Bronchial epithelial cell (primary cell): ENCODE data around the gene TSBP1. TPM values are rescaled to one million over a fixed set of nuclear protein-coding genes. Genes with fewer than 3 reads are reported as not detected.

Experiments
- DNase-seq: peaks from one replicate; pipeline ENCODE4 v3.0.0-alpha.2; 2010; ENCODE audit warnings: low read depth
- FAIRE-seq: peaks from 2 replicates; lab custom pipeline; 2011; peaks lifted over from hg19 to GRCh38; lab: Jason Lieb, UNC
- H3K27me3 ChIP-seq: 2 replicates; pipeline ENCODE4 v1.5.1; 2011; ENCODE audit warnings: low read length; ENCODE audit not compliant: control insufficient read depth, insufficient read depth
- H3K36me3 ChIP-seq: 2 replicates; pipeline ENCODE4 v1.5.1; 2011; ENCODE audit warnings: low read length; ENCODE audit not compliant: control insufficient read depth, insufficient read depth
- H3K4me3 ChIP-seq: 2 replicates; pipeline ENCODE4 v1.5.1; 2011; ENCODE audit warnings: mild to moderate bottlenecking, low read depth, low read length, control low read depth
- CTCF ChIP-seq: IDR thresholded peaks from 2 replicates; pipeline ENCODE4 v1.5.1; 2011; ENCODE audit warnings: mild to moderate bottlenecking, moderate library complexity, low read length, control low read depth, inconsistent platforms; ENCODE audit not compliant: insufficient read depth, severe bottlenecking
- total RNA-seq: library from RNA; depleted of rRNA; stranded (reverse); fragments of >200 nt; gene quantifications from 2 replicates; pipeline ENCODE4 v1.2.1, GENCODE V29; 2014

The TSBP1 gene
- not detected in 2 replicates for total RNA-seq

- FAIRE-seq (no peak), DNase-seq (no peak)
- no peak within 1 kb of the TSS for H3K4me3 ChIP-seq
- TF ChIP-seq CTCF, result no peak
- H3K27me3 ChIP-seq, result peaks cover 2% of the 10 kb centered on the region
- no peaks in the 10 kb centered on the region for H3K36me3 ChIP-seq
Measured at GRCh38 chr6:32371803-32372202, at the start of gene TSBP1. Gene TSBP1 (minus strand): TSS chr6:32371903. CDS start chr6:32371706, 197 bp downstream.

- peaks cover 9% of the 10 kb centered on the region for H3K27me3 ChIP-seq
- DNase-seq, result no peak
- no peak for FAIRE-seq
- no peak for TF ChIP-seq CTCF
- H3K4me3 ChIP-seq, result no peak overlapping the region
- no peaks in the 10 kb centered on the region for H3K36me3 ChIP-seq
Measured at GRCh38 chr6:32416036-32416435, 44.3 kb upstream of the TSBP1 start.

GRCh38 chr6:32415521-32416019, 43.9 kb upstream of the TSBP1 start:
- no peak overlapping the region for H3K4me3 ChIP-seq
- H3K36me3 ChIP-seq, result no peaks in the 10 kb centered on the region
- TF ChIP-seq CTCF, result peak; percentile 89
- no peak for FAIRE-seq
- peak; percentile 50 for DNase-seq
- peaks cover 7% of the 10 kb centered on the region for H3K27me3 ChIP-seq

- Histone ChIP-seq H3K36me3 (no peaks in the 10 kb centered on the region), H3K27me3 (peaks cover 7% of the 10 kb centered on the region), H3K4me3 (no peak overlapping the region)
- TF ChIP-seq CTCF, result peak; percentile 98
- DNase-seq (peak; percentile 65), FAIRE-seq (peak; percentile 72)
Measured at GRCh38 chr6:32413427-32414047, 41.8 kb upstream of the TSBP1 start.

- FAIRE-seq (no peak), DNase-seq (no peak)
- Histone ChIP-seq H3K4me3 (no peak overlapping the region), H3K27me3 (peaks cover 11% of the 10 kb centered on the region), H3K36me3 (no peaks in the 10 kb centered on the region)
- no peak for TF ChIP-seq CTCF
Measured at GRCh38 chr6:32411566-32412327, 40.0 kb upstream of the TSBP1 start.
